H1 (cell line): ENCODE measurements around the gene GRM4. TPM values are rescaled to one million over a fixed set of nuclear protein-coding genes. Genes with fewer than 3 reads are reported as not detected.

Experiments used
- CTCF ChIA-PET: fragments of 300-600 bp; sonication (Branson Sonifier 250); formaldehyde crosslinking; loops from one replicate; lab custom pipeline; 2021; ENCODE audit not compliant: partially characterized antibody; lab: Charles Lee
- POLR2A ChIA-PET: fragments of 300-600 bp; sonication (Branson Sonifier 250); formaldehyde crosslinking; loops from one replicate; lab custom pipeline; 2021; ENCODE audit warnings: inconsistent platforms; ENCODE audit not compliant: partially characterized antibody; lab: Charles Lee
- DNase-seq, 2 experiments: peaks; one replicate each; pipeline versions ENCODE4 v3.0.0 to v3.0.0-alpha.2; 2010 to 2022; ENCODE audit warnings: low spot score in 2 of 2, low read depth in 1 of 2, mixed read lengths in 1 of 2
- FAIRE-seq: peaks from 2 replicates; lab custom pipeline; 2011; peaks lifted over from hg19 to GRCh38; lab: Jason Lieb, UNC
- H2AFZ ChIP-seq: 2 replicates; pipeline ENCODE4 v1.8.1; 2012; ENCODE audit warnings: low read length, inconsistent platforms
- H2AK5ac ChIP-seq: 2 replicates; pipeline ENCODE4 v1.6.1; 2013; ENCODE audit warnings: low read depth, low read length
- H2BK120ac ChIP-seq: replicated peaks from 2 replicates; pipeline ENCODE3; 2013; ENCODE audit warnings: low read depth, low read length, inconsistent platforms
- H2BK12ac ChIP-seq: 2 replicates; pipeline ENCODE4 v1.6.1; 2013; ENCODE audit warnings: low read depth, low read length
- H2BK15ac ChIP-seq: 2 replicates; pipeline ENCODE4 v1.6.1; 2013; ENCODE audit warnings: low read length
- H2BK20ac ChIP-seq: 2 replicates; pipeline ENCODE4 v1.6.1; 2013; ENCODE audit warnings: low read length
- H2BK5ac ChIP-seq: 2 replicates; pipeline ENCODE4 v1.6.1; 2013; ENCODE audit warnings: low read depth, low read length
- H3K14ac ChIP-seq: 2 replicates; pipeline ENCODE4 v1.6.1; 2013; ENCODE audit warnings: inconsistent platforms; ENCODE audit not compliant: insufficient read length
- H3K18ac ChIP-seq: 2 replicates; pipeline ENCODE4 v1.6.1; 2013; ENCODE audit warnings: low read length; ENCODE audit errors: extremely low read depth
- H3K23ac ChIP-seq: 2 replicates; pipeline ENCODE4 v1.6.1; 2013; ENCODE audit warnings: inconsistent platforms; ENCODE audit not compliant: insufficient read length
- H3K23me2 ChIP-seq: 2 replicates; pipeline ENCODE4 v1.6.1; 2013; ENCODE audit warnings: low read depth, low read length
- H3K27ac ChIP-seq: 2 replicates; pipeline ENCODE4 v1.6.1; 2011; ENCODE audit warnings: low read depth, low read length, inconsistent platforms
- H3K27me3 ChIP-seq, 4 experiments: replicated peaks in 1 of 4; 1 replicate in 1 of 4; 2 replicates in 3 of 4; pipeline versions ENCODE4 v1.6.1 to v1.8.1; 2011 to 2013; ENCODE audit warnings: low read length in 3 of 4, mild to moderate bottlenecking in 3 of 4, inconsistent platforms in 2 of 4, mixed read lengths in 2 of 4, moderate library complexity in 1 of 4; ENCODE audit not compliant: control insufficient read depth in 3 of 4, insufficient read depth in 3 of 4; ENCODE audit errors: extremely low read depth in 1 of 4
- H3K36me3 ChIP-seq, 4 experiments: 2 replicates each; pipeline versions ENCODE4 v1.6.1 to v1.8.1; 2011 to 2013; ENCODE audit warnings: mild to moderate bottlenecking in 4 of 4, low read length in 3 of 4, moderate library complexity in 2 of 4, control low read depth in 1 of 4, inconsistent platforms in 1 of 4; ENCODE audit not compliant: insufficient read depth in 4 of 4, control insufficient read depth in 2 of 4
- H3K4ac ChIP-seq: replicated peaks from 2 replicates; pipeline ENCODE3; 2013; ENCODE audit warnings: low read length, low read depth, mixed read lengths, inconsistent platforms; ENCODE audit not compliant: insufficient read length
- H3K4me1 ChIP-seq, 4 experiments: replicated peaks in 1 of 4; 1 replicate in 1 of 4; 2 replicates in 3 of 4; pipeline versions ENCODE4 v1.6.1 to v1.8.1; 2011 to 2013; ENCODE audit warnings: low read length in 3 of 4, inconsistent platforms in 2 of 4, mixed read lengths in 1 of 4; ENCODE audit not compliant: insufficient read depth in 4 of 4, control insufficient read depth in 3 of 4
- H3K4me2 ChIP-seq, 2 experiments: 2 replicates each; pipeline versions ENCODE4 v1.6.1 to v1.8.1; 2011 to 2013; ENCODE audit warnings: low read depth in 2 of 2, low read length in 2 of 2, control low read depth in 1 of 2, inconsistent platforms in 1 of 2, mild to moderate bottlenecking in 1 of 2; ENCODE audit not compliant: insufficient read depth in 1 of 2
- H3K4me3 ChIP-seq, 4 experiments: fragments of 200-600, 300-600 bp in 1 of 4; sonication (generic), shearing (Covaris generic), sonication (Bioruptor Twin) in 1 of 4; 2 replicates each; pipeline versions ENCODE4 v1.5.1 to v1.8.1; 2011 to 2016; ENCODE audit warnings: low read length in 4 of 4, low read depth in 3 of 4, control low read depth in 2 of 4, inconsistent platforms in 2 of 4, mild to moderate bottlenecking in 2 of 4, mixed read lengths in 1 of 4, moderate library complexity in 1 of 4; ENCODE audit not compliant: insufficient read depth in 2 of 4; ENCODE audit errors: extremely low read depth in 1 of 4
- H3K56ac ChIP-seq: replicated peaks from 2 replicates; pipeline ENCODE3; 2013; ENCODE audit warnings: low read depth, mild to moderate bottlenecking, mixed read lengths, low read length, inconsistent platforms; ENCODE audit not compliant: insufficient read length
- H3K79me1 ChIP-seq: 2 replicates; pipeline ENCODE4 v1.6.1; 2013; ENCODE audit warnings: low read depth, low read length, control low read depth
- H3K79me2 ChIP-seq, 2 experiments: 2 replicates each; pipeline versions ENCODE4 v1.6.1 to v1.8.1; 2012 to 2013; ENCODE audit warnings: low read length in 2 of 2, mild to moderate bottlenecking in 2 of 2, inconsistent platforms in 1 of 2; ENCODE audit not compliant: insufficient read depth in 2 of 2, control insufficient read depth in 1 of 2
- H3K9ac ChIP-seq, 4 experiments: replicated peaks in 1 of 4; 1 replicate in 1 of 4; 2 replicates in 3 of 4; pipeline versions ENCODE4 v1.6.1 to v1.8.1; 2011 to 2013; ENCODE audit warnings: low read depth in 3 of 4, low read length in 3 of 4, control low read depth in 2 of 4, mild to moderate bottlenecking in 2 of 4, moderate library complexity in 2 of 4, inconsistent platforms in 1 of 4; ENCODE audit errors: extremely low read depth in 1 of 4
- H3K9me3 ChIP-seq, 2 experiments: 2 replicates each; pipeline versions ENCODE4 v1.6.1 to v1.8.1; 2012 to 2013; ENCODE audit warnings: mild to moderate bottlenecking in 2 of 2, moderate library complexity in 2 of 2, control low read depth in 1 of 2, inconsistent platforms in 1 of 2, low read depth in 1 of 2, low read length in 1 of 2, mixed read lengths in 1 of 2; ENCODE audit not compliant: insufficient read depth in 2 of 2
- H4K20me1 ChIP-seq, 2 experiments: replicated peaks in 1 of 2; 2 replicates each; pipeline versions ENCODE3 to v1.8.1; 2011 to 2013; ENCODE audit warnings: inconsistent platforms in 2 of 2, low read length in 2 of 2, mild to moderate bottlenecking in 1 of 2; ENCODE audit not compliant: insufficient read depth in 2 of 2, control insufficient read depth in 1 of 2
- H4K5ac ChIP-seq: 2 replicates; pipeline ENCODE4 v1.6.1; 2013; ENCODE audit warnings: low read length, low read depth, mixed read lengths, inconsistent platforms; ENCODE audit not compliant: insufficient read length
- H4K8ac ChIP-seq: 2 replicates; pipeline ENCODE4 v1.8.0; 2013; ENCODE audit warnings: mild to moderate bottlenecking, moderate library complexity, low read length, inconsistent platforms; ENCODE audit not compliant: insufficient read depth; ENCODE audit errors: extremely low read depth
- H4K91ac ChIP-seq: replicated peaks from 2 replicates; pipeline ENCODE3; 2013; ENCODE audit warnings: low read length, mixed read lengths, inconsistent platforms; ENCODE audit not compliant: insufficient read length
- ATF2 ChIP-seq: IDR thresholded peaks from 2 replicates; pipeline ENCODE4 v1.6.1; 2012; ENCODE audit warnings: low read length, inconsistent platforms
- BACH1 ChIP-seq: IDR thresholded peaks from 2 replicates; pipeline ENCODE4 v1.6.1; 2012; ENCODE audit warnings: low read length, improper control_type of control experiment
- BRCA1 ChIP-seq: IDR thresholded peaks from 2 replicates; pipeline ENCODE4 v1.6.1; 2012; ENCODE audit warnings: low read depth, low read length, improper control_type of control experiment
- EGR1 ChIP-seq: IDR thresholded peaks from 2 replicates; pipeline ENCODE4 v1.6.1; 2011; ENCODE audit warnings: low read depth, low read length, borderline replicate concordance
- NANOG ChIP-seq: IDR thresholded peaks from 2 replicates; pipeline ENCODE4 v1.6.1; 2011; ENCODE audit warnings: low read length, low read depth, mild to moderate bottlenecking, inconsistent platforms; ENCODE audit not compliant: insufficient read depth, poor library complexity, severe bottlenecking
- PHF8 ChIP-seq: fragments of 200-600 bp; sonication (generic); conservative IDR thresholded peaks from 2 replicates; pipeline ENCODE4 v1.7.1; 2012; ENCODE audit warnings: low read depth, mild to moderate bottlenecking, inconsistent platforms, low read length, moderate library complexity
- RBBP5 ChIP-seq: IDR thresholded peaks from 2 replicates; pipeline ENCODE4 v1.7.1; 2012; ENCODE audit warnings: low read depth, mild to moderate bottlenecking, inconsistent platforms, low read length, moderate library complexity, borderline replicate concordance
- RFX5 ChIP-seq: IDR thresholded peaks from 2 replicates; pipeline ENCODE4 v1.6.1; 2011; ENCODE audit warnings: low read depth, low read length, improper control_type of control experiment, borderline replicate concordance
- RXRA ChIP-seq: IDR thresholded peaks from 2 replicates; pipeline ENCODE4 v1.6.1; 2011; ENCODE audit warnings: low read depth, mild to moderate bottlenecking, low read length, moderate library complexity; ENCODE audit not compliant: insufficient read depth
- WGBS, 2 experiments: shearing (Covaris generic) in 1 of 2; methylation state at CpG; one replicate each; pipeline versions ENCODE4 v1.1.6 to v1.1.7; 2013 to 2015; ENCODE audit warnings: low lambda C conversion rate in 2 of 2, mixed read lengths in 2 of 2, inconsistent platforms in 1 of 2, low coverage in 1 of 2, missing lambda C conversion rate in 1 of 2; ENCODE audit not compliant: insufficient replicate concordance in 2 of 2, insufficient coverage in 1 of 2, insufficient read length in 1 of 2; ENCODE audit errors: extremely low coverage in 1 of 2, missing lambda C conversion rate in 1 of 2; 5-methylcytosine and 5-hydroxymethylcytosine counted together
- polyA plus RNA-seq, 7 experiments: library from polyadenylated mRNA; depleted of rRNA in 3 of 7; stranded (reverse) in 5 of 7; unstranded in 2 of 7; fragments of >200 nt in 5 of 7; fragments of 200-250 nt in 2 of 7; gene quantifications; 1 replicate in 5 of 7; 2 replicates in 1 of 7; 4 replicates in 1 of 7; pipeline versions ENCODE4 v1.2.1 to v1.2.3, GENCODE V29; 2011 to 2013; ENCODE audit warnings: missing spikeins in 2 of 7, mixed read lengths in 2 of 7
- total RNA-seq: library from RNA; stranded (reverse); fragmentation: NEBNext Ultra II Directional; extraction: Animal tissue kit (Norgen Biotek cat#: 25700); gene quantifications from 2 replicates; pipeline ENCODE4 v1.2.1, GENCODE V29; 2021

Gene GRM4
- total and polyA plus RNA-seq, 2 of the 8 experiments (the other 6 are each of a cell fraction or from before 2014, with no cell fraction given): 19.6 to 21.5 TPM

- Histone ChIP-seq H3K23me2 (no peaks in the 10 kb centered on the region), H3K4me2 (no peak overlapping the region), H3K36me3 (no peaks in the 10 kb centered on the region), H3K27ac (no peak overlapping the region), H2AFZ (no peak overlapping the region), H2BK120ac (no peak overlapping the region), H4K8ac (no peak overlapping the region), H4K20me1 (peaks cover 2 to 4% of the 10 kb centered on the region in 2 experiments), H3K56ac (no peak overlapping the region), H3K79me2 (no peaks in the 10 kb centered on the region), H3K9ac (no peak overlapping the region), H4K91ac (no peak overlapping the region), H2BK15ac (no peak overlapping the region), H3K18ac (no peak overlapping the region), H2BK12ac (no peak overlapping the region), H3K9me3 (no peaks in the 10 kb centered on the region), H2BK20ac (no peak overlapping the region), H2AK5ac (no peak overlapping the region), H3K14ac (no peak overlapping the region), H4K5ac (no peak overlapping the region), H3K4me1 (peaks cover 0 to 9% (median 4%) of the 10 kb centered on the region in 4 experiments; a peak in 5 of 7 replicates), H3K79me1 (no peaks in the 10 kb centered on the region), H3K4ac (no peak overlapping the region), H3K4me3 (no peak overlapping the region), H3K27me3 (peaks cover 0 to 2% (median 0%) of the 10 kb centered on the region in 4 experiments; a peak in 1 of 7 replicates), H2BK5ac (no peak overlapping the region), H3K23ac (no peak overlapping the region)
- ChIA-PET CTCF (interaction anchor here (1.2 to 5.9 kb wide), 8 partner anchors 10 to 279 kb away, joined by 3 to 47 read pairs (median 4); no protein-coding TSS in a partner anchor), POLR2A (interaction anchor here (0.9 to 1.7 kb wide), 2 partner anchors 79 to 86 kb away, joined by 3 to 5 read pairs; partner anchors contain the start of gene GRM4)
- WGBS, 2 experiments: 87% methylated on average over 17 of the region's 17 CpGs; no CpG with 5 or more reads in 1 of the 2 experiments
- TF ChIP-seq RBBP5 (no peak), NANOG (no peak), RFX5 (no peak), RXRA (no peak), BACH1 (no peak), ATF2 (no peak), EGR1 (no peak), PHF8 (no peak), BRCA1 (no peak)
- DNase-seq (no peak), FAIRE-seq (no peak)
Observed at GRCh38 chr6:34059136-34059731, 86.7 kb downstream of the GRM4 start.
